ENCODE measurements around the gene ME3. TPM values are rescaled to one million over a fixed set of nuclear protein-coding genes. Genes with fewer than 3 reads are reported as not detected.
A peak's percentile ranks its signal among the peaks of the same experiment; 100 is the strongest.

ME3 gene
- total RNA-seq, 4 donors from 2014 or later, result 11.0 to 47.8 (median 44.1) TPM

DNA sequence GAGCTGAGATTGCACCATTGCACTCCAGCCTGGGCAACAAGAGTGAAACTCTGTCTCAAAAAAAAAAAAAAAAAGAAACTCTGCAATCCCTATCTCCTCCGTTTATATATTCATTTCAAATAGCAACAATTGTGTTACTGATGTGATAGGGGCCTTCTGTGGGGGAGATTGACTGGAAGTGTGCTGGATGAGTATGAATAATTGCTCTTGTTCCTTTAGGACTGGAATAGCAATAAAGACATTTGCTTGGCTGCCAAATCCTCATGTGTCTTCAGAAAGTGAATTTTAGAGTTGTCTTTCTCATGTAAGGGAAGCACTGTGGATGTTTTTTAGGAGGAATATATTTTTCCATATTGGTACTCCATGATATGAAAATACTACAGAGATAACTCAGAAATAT, 21.1 kb upstream of the ME3 start:
- Histone ChIP-seq H3K9me3 (no peaks in the 10 kb centered on the region), H3K36me3 (no peaks in the 10 kb centered on the region), H3K4me1 (peaks cover 2 to 37% (median 12%) of the 10 kb centered on the region in 3 donors), H3K27ac (no peak overlapping the region), H3K27me3 (no peaks in the 10 kb centered on the region), H3K4me3 (no peak overlapping the region)
- TF ChIP-seq POLR2A (IDR thresholded peaks at IDR 0.05), result no peak
- no peak for TF ChIP-seq POLR2AphosphoS5 (IDR thresholded peaks at IDR 0.05)
- TF ChIP-seq, protein P1, sequence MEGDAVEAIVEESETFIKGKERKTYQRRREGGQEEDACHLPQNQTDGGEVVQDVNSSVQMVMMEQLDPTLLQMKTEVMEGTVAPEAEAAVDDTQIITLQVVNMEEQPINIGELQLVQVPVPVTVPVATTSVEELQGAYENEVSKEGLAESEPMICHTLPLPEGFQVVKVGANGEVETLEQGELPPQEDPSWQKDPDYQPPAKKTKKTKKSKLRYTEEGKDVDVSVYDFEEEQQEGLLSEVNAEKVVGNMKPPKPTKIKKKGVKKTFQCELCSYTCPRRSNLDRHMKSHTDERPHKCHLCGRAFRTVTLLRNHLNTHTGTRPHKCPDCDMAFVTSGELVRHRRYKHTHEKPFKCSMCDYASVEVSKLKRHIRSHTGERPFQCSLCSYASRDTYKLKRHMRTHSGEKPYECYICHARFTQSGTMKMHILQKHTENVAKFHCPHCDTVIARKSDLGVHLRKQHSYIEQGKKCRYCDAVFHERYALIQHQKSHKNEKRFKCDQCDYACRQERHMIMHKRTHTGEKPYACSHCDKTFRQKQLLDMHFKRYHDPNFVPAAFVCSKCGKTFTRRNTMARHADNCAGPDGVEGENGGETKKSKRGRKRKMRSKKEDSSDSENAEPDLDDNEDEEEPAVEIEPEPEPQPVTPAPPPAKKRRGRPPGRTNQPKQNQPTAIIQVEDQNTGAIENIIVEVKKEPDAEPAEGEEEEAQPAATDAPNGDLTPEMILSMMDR (IDR thresholded peaks at IDR 0.05), result no peak
- TF ChIP-seq EP300 (IDR thresholded peaks at IDR 0.05), result no peak
- no peak for ATAC-seq
- WGBS, 2 donors (ENCODE audit: low coverage in 1 of 2), result 38 to 44% methylated on average over 1 of the region's 1 CpG

DNA sequence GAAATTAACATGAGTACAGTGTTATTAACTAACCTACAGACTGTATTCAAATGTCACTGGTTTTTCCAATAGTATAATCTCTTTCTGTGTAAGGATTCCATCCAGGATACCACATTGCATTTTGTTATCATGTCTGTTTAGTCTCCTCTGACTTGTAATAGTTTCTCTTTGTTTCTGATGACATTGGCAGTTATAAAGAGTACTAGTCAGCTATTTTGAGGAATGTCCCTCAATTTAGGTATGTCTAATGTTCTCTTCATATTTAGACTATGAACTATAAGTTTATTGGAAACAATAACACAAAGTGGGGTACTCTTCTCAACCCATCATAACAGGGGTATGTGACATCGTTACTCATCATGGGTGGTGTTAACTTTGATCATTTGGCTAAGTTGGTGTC, 20.3 kb upstream of the ME3 start:
- Histone ChIP-seq H3K4me1 (peaks cover 2 to 37% (median 16%) of the 10 kb centered on the region in 3 donors), H3K9me3 (no peaks in the 10 kb centered on the region), H3K27ac (no peak overlapping the region), H3K27me3 (no peaks in the 10 kb centered on the region), H3K36me3 (no peaks in the 10 kb centered on the region), H3K4me3 (no peak overlapping the region)
- TF ChIP-seq EP300 (IDR thresholded peaks at IDR 0.05), result no peak
- TF ChIP-seq, protein P1 (IDR thresholded peaks at IDR 0.05), result no peak
- no peak for TF ChIP-seq POLR2AphosphoS5 (IDR thresholded peaks at IDR 0.05)
- TF ChIP-seq POLR2A (IDR thresholded peaks at IDR 0.05), result no peak
- no peak for ATAC-seq
- 89 to 100% methylated on average over 1 of the region's 1 CpG for WGBS, 2 donors (ENCODE audit: low coverage in 1 of 2)

DNA sequence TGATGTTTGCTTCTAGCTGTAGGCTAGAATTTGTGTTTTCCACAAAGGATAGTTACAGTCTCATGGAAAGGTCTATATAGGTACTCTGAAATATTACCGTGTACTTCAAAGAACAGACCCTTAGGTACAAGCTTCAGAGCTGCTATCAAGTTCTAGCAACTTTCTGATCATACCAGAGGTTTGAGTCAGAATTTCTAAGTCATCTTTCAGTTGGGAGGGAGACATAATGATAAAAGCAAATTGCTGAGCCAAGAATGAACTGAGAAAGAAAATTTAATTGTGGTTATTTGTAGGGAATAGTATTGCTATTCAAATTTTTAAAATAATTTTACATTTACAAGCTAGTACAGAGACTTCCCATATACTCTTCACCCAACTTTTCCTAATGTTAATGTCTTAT, 19.9 kb upstream of the ME3 start:
- peaks cover 2 to 39% (median 16%) of the 10 kb centered on the region in 3 donors for H3K4me1 ChIP-seq

DNA sequence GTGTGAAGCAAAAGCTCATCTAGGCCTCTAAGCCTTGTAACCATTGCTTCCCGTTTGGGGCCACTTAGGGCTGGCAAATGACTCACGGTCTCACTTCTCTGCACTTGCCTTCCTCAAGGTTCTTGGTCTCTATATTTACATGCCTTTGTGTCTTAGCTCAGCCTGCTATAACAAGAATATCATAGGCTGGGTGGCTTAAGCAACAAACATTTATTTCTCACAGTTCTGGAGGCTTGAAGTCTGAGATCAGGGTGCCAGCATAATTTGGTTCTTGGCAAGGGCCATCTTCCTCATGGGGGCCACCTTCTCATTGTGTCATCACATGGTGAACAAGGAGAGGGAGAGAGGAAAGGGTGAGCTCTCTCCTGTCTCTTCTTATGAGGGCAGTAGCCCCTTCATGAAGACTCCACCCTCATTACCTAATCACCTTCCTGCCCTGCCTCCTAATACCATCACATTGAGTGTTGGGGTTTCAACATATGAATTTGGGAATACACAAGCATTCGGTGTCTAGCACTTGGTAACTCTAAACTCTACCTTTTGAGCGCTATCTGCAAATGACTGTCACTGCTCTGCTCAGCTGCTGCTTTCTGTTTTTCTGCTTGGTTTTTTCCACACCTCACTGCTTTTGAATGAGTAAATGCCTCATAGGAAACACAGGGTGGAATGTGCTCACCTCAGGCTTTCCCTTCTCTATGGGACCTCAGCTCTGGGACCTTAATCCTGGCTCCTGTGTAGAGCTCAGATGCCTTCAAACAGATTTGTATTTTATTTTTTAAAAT, 16.2 kb upstream of the ME3 start:
- H3K4me3 ChIP-seq, result no peak overlapping the region
- H3K27ac ChIP-seq, result no peak overlapping the region
- 61 to 100% methylated on average over 2 to 4 of the region's 4 CpGs for WGBS, 2 donors (ENCODE audit: low coverage in 1 of 2)
- H3K9me3 ChIP-seq, result no peaks in the 10 kb centered on the region
- H3K27me3 ChIP-seq, result no peaks in the 10 kb centered on the region
- no peaks in the 10 kb centered on the region for H3K36me3 ChIP-seq
- peak; percentile 36 for ATAC-seq
- TF ChIP-seq, protein P1 (IDR thresholded peaks at IDR 0.05), result no peak
- peak; percentile 77 for TF ChIP-seq POLR2AphosphoS5 (IDR thresholded peaks at IDR 0.05)
- peaks cover 0 to 19% (median 4%) of the 10 kb centered on the region in 3 donors for H3K4me1 ChIP-seq

More for the DNA sequence above, 19.9 kb upstream of the ME3 start:
- H3K4me3 ChIP-seq, result no peak overlapping the region
- ATAC-seq, result no peak
- TF ChIP-seq POLR2AphosphoS5 (IDR thresholded peaks at IDR 0.05) (no peak), POLR2A (IDR thresholded peaks at IDR 0.05) (no peak), EP300 (IDR thresholded peaks at IDR 0.05) (no peak)
- TF ChIP-seq, protein P1 (IDR thresholded peaks at IDR 0.05), result no peak
- H3K9me3 ChIP-seq, result no peaks in the 10 kb centered on the region
- no peak overlapping the region for H3K27ac ChIP-seq
- no peaks in the 10 kb centered on the region for H3K27me3 ChIP-seq
- H3K36me3 ChIP-seq, result no peaks in the 10 kb centered on the region
- WGBS, 2 donors (ENCODE audit: low coverage in 1 of 2), result 55 to 71% methylated on average over 1 of the region's 1 CpG

DNA sequence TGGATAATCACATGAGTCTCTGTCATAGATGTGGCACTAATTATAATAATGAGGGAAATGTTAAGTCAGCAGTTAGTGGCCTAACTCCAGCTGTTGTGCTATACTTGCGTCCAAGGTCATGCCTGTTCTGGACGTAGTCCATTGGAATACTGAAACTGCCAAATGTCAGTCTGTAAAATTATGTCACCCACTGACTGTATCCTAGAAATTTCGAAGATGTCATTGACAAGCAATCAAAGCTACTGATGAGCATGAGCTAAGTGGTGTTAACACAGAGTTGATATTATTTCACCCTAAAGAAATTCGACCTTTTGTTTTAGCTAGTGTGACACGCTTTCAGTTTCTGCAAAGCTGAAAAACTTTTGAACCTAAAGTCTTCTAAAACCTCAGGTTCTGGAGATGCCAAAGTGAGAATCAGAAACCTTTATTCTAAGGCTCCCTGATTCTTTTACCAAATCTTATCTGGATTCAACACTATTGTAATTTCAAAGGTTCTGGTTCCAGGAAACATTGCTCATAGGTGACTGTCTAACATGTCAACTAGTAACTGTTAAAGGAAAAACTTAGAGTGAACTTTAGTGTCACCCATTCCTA, 14.9 kb upstream of the ME3 start:
- Histone ChIP-seq H3K27me3 (no peaks in the 10 kb centered on the region), H3K27ac (no peak overlapping the region), H3K9me3 (no peaks in the 10 kb centered on the region), H3K4me1 (peaks cover 0 to 18% (median 4%) of the 10 kb centered on the region in 3 donors), H3K4me3 (no peak overlapping the region), H3K36me3 (no peaks in the 10 kb centered on the region)
- 48 to 90% methylated on average over 2 to 5 of the region's 5 CpGs for WGBS, 2 donors (ENCODE audit: low coverage in 1 of 2)
- TF ChIP-seq, protein P1 (IDR thresholded peaks at IDR 0.05), result no peak
- peak; percentile 4 for TF ChIP-seq POLR2AphosphoS5 (IDR thresholded peaks at IDR 0.05)
- ATAC-seq, result no peak

Measured in gastroesophageal sphincter (tissue), 4 donors.